HEK293T (cell line): ENCODE results near the gene PSMB4.
"Not testable (repeated sequence)": the region's sequence is repeated elsewhere in the genome, so short reads cannot be mapped to it uniquely, and the experiment has no call there.

Experiments used
- CTCF ChIA-PET: fragments of 350-600 bp; formaldehyde crosslinking; extraction: SDS; loops from one replicate; lab custom pipeline; 2021; ENCODE audit warnings: antibody characterized with exemption, inconsistent platforms; lab: Yijun Ruan, JAX
- POLR2A ChIA-PET: fragments of 350-600 bp; formaldehyde crosslinking; extraction: SDS; loops from one replicate; lab custom pipeline; 2020; ENCODE audit warnings: antibody characterized with exemption, inconsistent platforms; lab: Yijun Ruan, JAX
- DNase-seq: peaks from one replicate; pipeline ENCODE4 v3.0.0; 2012; ENCODE audit warnings: mixed read lengths; ENCODE audit errors: extremely low spot score
- ARNT ChIP-seq: fragments of 450-650 bp; IDR thresholded peaks from 2 replicates; pipeline ENCODE4 v1.6.1; 2017; ENCODE audit warnings: mild to moderate bottlenecking
- BHLHE40 ChIP-seq: fragments of 450-650 bp; IDR thresholded peaks from 2 replicates; pipeline ENCODE4 v1.6.1; 2016; ENCODE audit warnings: mild to moderate bottlenecking, moderate library complexity, borderline replicate concordance
- CTBP1 ChIP-seq: fragments of 450-650 bp; IDR thresholded peaks from 2 replicates; pipeline ENCODE4 v1.6.1; 2016; ENCODE audit warnings: borderline replicate concordance
- ELF4 ChIP-seq: fragments of 450-650 bp; IDR thresholded peaks from 2 replicates; pipeline ENCODE4 v1.6.1; 2017; ENCODE audit warnings: antibody characterized with exemption
- FOXA1 ChIP-seq: fragments of 450-650 bp; IDR thresholded peaks from 2 replicates; pipeline ENCODE4 v1.6.1; 2016; ENCODE audit warnings: mild to moderate bottlenecking
- FOXK2 ChIP-seq: fragments of 450-650 bp; IDR thresholded peaks from 2 replicates; pipeline ENCODE4 v1.6.1; 2016; ENCODE audit warnings: mild to moderate bottlenecking
- FOXM1 ChIP-seq: fragments of 450-650 bp; IDR thresholded peaks from 2 replicates; pipeline ENCODE4 v1.6.1; 2017; ENCODE audit warnings: mild to moderate bottlenecking, borderline replicate concordance
- HDGF ChIP-seq: fragments of 450-650 bp; IDR thresholded peaks from 2 replicates; pipeline ENCODE4 v1.6.1; 2017; ENCODE audit warnings: antibody characterized with exemption, borderline replicate concordance
- L3MBTL2 ChIP-seq: fragments of 450-650 bp; conservative IDR thresholded peaks from 2 replicates; pipeline ENCODE4 v1.6.1; 2016; ENCODE audit warnings: mild to moderate bottlenecking
- LEF1 ChIP-seq: fragments of 450-650 bp; IDR thresholded peaks from 2 replicates; pipeline ENCODE4 v1.6.1; 2017; ENCODE audit warnings: mild to moderate bottlenecking, borderline replicate concordance
- NFRKB ChIP-seq: fragments of 450-650 bp; IDR thresholded peaks from 2 replicates; pipeline ENCODE4 v1.6.1; 2016; ENCODE audit warnings: mild to moderate bottlenecking, moderate library complexity
- PKNOX1 ChIP-seq: fragments of 450-650 bp; IDR thresholded peaks from 2 replicates; pipeline ENCODE4 v1.6.1; 2016
- SP1 ChIP-seq: fragments of 450-650 bp; IDR thresholded peaks from 2 replicates; pipeline ENCODE4 v1.6.1; 2017
- SUZ12 ChIP-seq: fragments of 450-650 bp; IDR thresholded peaks from 2 replicates; pipeline ENCODE4 v1.6.1; 2016; ENCODE audit warnings: mild to moderate bottlenecking
- TARDBP ChIP-seq: fragments of 450-650 bp; IDR thresholded peaks from 2 replicates; pipeline ENCODE4 v1.6.1; 2016
- ZNF384 ChIP-seq: fragments of 450-650 bp; IDR thresholded peaks from 2 replicates; pipeline ENCODE4 v1.6.1; 2016

Gene PSMB4

GRCh38 chr1:151384584-151384983 is 14.8 kb upstream of the PSMB4 start:
- no peak for DNase-seq
- ChIA-PET POLR2A (interaction anchor here (0.6 to 1.6 kb wide), 4 partner anchors 12 to 426 kb away, joined by 3 to 5 read pairs (median 3); partner anchors contain the start of genes PSMB4 and SELENBP1), CTCF (interaction anchor here (1.4 kb wide), 1 partner anchor 44 kb away, joined by 4 read pairs; no protein-coding TSS in a partner anchor)
- TF ChIP-seq FOXK2 (no peak), PKNOX1 (0 out of 2 replicates have a peak, but pooled peaks have one; percentile 12), HDGF (no peak)

GRCh38 chr1:151386002-151386401 is 13.4 kb upstream of the PSMB4 start:
- POLR2A ChIA-PET = no interaction called here
- no peak for DNase-seq
- TF ChIP-seq BHLHE40 (no peak), HDGF (no peak), L3MBTL2 (no peak), SP1 (no peak), LEF1 (no peak), ARNT (no peak), ZNF384 (no peak), NFRKB (no peak), FOXK2 (no peak)
- CTCF ChIA-PET = no interaction called here

GRCh38 chr1:151390221-151391078 is 8.9 kb upstream of the PSMB4 start:
- DNase-seq, CTCF ChIA-PET, POLR2A ChIA-PET: not testable (repeated sequence)
- TF ChIP-seq ZNF384 = peak; percentile 61; the same call in 1 of the 2 replicates

- no peak for DNase-seq
- ChIA-PET CTCF (no interaction called here), POLR2A (no interaction called here)
- TF ChIP-seq SP1 (no peak), ARNT (no peak), PKNOX1 (no peak)
These were observed 8.3 kb upstream of the PSMB4 start for GRCh38 chr1:151391079-151391563.

- DNase-seq = no peak
- ChIA-PET CTCF (interaction anchor here (1.0 kb wide), 1 partner anchor 23 kb away, joined by 4 read pairs; no protein-coding TSS in a partner anchor), POLR2A (no interaction called here)
- TF ChIP-seq FOXA1 = no peak
- TF ChIP-seq LEF1 = no peak
- no peak for TF ChIP-seq BHLHE40
- no peak for TF ChIP-seq FOXK2
- no peak for TF ChIP-seq ARNT
- no peak for TF ChIP-seq PKNOX1
- TF ChIP-seq FOXM1 = no peak
- TF ChIP-seq SP1 = no peak
- no peak for TF ChIP-seq TARDBP
- TF ChIP-seq CTBP1 = no peak
- no peak for TF ChIP-seq SUZ12
- no peak for TF ChIP-seq L3MBTL2
- TF ChIP-seq HDGF = no peak
- TF ChIP-seq NFRKB = no peak
- TF ChIP-seq ELF4 = no peak
- no peak for TF ChIP-seq ZNF384
These were observed 5.8 kb upstream of the PSMB4 start for GRCh38 chr1:151393583-151393982.

GRCh38 chr1:151396265-151396664 is 3.1 kb upstream of the PSMB4 start:
- ChIA-PET POLR2A (interaction anchor here (1.5 kb wide), 1 partner anchor 12 kb away, joined by 3 read pairs; no protein-coding TSS in a partner anchor), CTCF (interaction anchor here (1.2 to 1.4 kb wide), 2 partner anchors 14 to 95 kb away, joined by 3 to 4 read pairs; no protein-coding TSS in a partner anchor)
- DNase-seq = not testable (repeated sequence)

- POLR2A ChIA-PET = interaction anchor here (1.8 to 3.3 kb wide), 4 partner anchors 10 to 120 kb away, joined by 5 to 16 read pairs (median 6); no protein-coding TSS in a partner anchor
- CTCF ChIA-PET = interaction anchor here (0.9 kb wide), 1 partner anchor 100 kb away, joined by 3 read pairs; no protein-coding TSS in a partner anchor
- TF ChIP-seq FOXM1 (no peak), ELF4 (no peak), CTBP1 (no peak), LEF1 (no peak)
- no peak for DNase-seq
These were observed 1.9 kb downstream of the PSMB4 start for GRCh38 chr1:151401125-151401788.
